CD1c-positive myeloid dendritic cell (primary cell): ENCODE measurements around the gene EYS.

Experiments used
- DNase-seq: peaks from one replicate; pipeline ENCODE4 v3.0.0-alpha.2; 2016; ENCODE audit errors: extremely low spot score

The EYS gene

DNA sequence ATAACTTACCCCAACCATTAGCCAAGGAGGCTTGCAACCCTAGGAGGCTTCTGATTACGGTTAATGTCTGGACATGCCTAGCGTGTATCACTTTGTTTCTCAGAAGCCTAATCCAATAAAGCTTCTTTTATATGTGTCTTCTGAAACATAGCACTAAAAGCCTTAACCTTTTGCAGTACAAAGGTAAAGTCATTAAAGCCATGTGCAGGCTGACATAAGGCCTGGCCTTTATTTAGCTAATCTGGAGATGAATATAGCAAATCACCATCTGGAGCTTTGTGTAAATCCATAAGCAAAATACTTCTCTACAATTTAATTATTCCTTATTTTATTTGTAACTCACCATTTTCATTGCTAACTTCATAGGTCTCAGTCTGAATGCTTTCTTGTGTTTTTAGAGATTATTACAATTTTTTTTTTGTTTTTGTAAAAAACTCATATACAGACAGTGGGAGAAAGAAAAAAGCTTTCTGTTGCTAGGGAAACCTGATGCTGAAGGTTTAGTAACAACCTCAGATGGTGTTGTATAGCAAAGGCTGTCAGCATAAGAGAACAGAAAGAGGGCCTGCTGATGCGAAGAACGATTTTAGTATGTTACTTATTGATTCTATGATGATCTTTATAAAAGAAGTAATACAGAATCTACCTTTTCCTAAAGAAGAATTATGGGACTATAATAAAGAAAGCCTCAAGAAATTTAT is at the start of gene EYS:
EYS (minus strand) TSS at position 101 of the 701 bp plus-strand sequence. CDS start 211,816 bp downstream, outside the sequence.
- DNase-seq, result no peak

DNA sequence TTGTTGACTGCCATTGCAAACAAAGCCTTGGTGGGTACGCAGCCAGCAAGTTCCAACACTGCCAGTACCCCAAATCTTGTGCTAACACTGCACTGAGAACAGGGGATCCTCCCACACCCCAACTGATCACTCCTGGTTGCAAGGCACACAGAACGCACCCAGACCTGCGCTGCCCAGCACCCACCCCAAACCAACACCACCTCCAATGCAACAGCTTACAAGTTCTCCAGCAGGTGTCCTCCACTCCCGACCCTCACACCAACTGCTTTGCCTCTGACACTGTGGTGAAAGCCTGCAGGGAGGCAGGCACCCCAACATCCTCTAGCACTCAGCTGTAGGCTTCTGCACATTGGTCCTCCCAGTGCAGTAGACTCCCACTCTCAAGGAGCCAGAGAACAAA is 39.3 kb upstream of the EYS start:
- DNase-seq, result no peak

DNA sequence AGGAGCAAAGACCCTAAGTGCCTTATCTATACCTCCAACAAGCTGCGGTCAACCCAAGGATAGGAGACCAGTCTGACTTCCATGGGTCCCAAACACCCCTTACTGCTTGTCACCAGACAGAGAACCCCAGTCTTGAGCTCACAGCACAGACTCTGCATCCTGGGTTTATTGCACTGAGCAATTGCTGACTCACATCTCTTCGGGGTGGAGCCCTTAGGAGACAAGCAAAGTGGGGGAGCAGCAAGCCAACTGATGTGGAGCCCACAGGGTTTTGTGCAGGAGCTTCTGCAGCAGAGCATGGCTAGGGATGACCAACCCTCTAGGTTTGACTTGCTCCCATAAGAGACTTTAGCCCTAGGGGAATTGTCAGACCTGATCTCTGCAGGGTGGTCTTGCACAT is 38.6 kb upstream of the EYS start:
- no peak for DNase-seq

DNA sequence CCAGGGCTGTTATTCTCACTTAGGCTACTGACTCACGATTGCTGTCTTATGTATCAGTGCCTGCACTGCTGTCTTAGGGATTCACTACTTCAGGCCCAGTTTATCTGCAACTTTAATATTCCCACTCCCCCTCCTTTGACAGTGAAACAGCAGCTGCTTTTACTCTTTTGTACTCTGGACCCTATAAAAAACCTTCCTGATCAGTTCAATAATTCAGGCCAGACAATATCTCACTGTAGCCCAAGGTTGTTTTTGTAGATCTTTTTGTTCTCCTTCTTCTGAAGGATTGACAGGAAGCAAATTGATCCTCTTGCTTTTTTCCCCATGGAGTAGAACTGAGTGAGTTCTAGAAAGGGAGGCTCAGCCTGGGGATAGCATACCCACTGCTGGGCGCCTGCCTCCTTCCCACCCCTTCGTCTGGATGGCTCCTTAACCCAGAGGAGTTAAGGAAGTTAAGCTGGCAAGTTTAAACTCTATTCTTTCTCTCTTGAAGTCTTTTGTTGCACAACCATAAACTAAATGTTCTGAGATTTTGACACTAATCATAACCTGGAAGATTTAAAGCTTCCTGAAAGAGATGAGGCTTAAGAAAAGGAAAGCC is 22.0 kb upstream of the EYS start:
- DNase-seq, result no peak

DNA sequence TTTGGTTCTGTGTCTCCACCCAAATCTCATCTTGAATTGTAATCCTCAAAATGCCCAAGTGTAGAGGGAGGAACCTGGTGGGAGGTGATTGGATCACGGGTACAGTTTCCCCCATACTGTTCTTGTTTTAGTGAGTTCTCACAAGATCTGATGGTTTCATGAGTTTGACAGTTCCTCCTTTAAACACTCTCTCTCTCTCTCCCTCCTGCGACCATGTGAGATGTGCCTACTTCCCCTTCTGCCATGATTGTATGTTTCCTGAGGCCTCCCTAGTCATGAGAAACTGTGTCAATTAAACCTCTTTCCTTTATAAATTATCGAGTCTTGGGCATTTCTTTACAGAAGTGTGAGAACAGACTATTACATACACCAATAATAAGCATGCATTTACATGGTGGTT is 12.1 kb upstream of the EYS start:
- DNase-seq, result no peak

DNA sequence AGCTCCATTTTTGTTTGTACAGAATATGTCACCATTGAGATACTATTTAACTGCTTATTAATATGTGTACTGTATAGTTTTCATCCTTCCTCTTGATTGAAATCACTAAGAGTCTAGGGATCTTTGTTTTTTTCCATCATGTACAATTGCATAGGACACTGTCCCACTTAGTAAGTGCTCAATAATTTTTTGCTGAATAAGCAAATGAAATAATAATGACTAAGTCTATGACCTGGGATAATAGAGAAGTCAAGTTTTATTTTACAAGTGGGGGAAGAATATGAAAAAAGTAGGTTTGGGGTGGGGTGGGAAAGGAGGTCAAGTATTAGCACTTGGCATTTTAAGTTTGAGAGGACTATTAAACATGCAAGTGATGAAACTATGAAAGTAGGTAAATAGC is 4.5 kb upstream of the EYS start:
- DNase-seq, result no peak

DNA sequence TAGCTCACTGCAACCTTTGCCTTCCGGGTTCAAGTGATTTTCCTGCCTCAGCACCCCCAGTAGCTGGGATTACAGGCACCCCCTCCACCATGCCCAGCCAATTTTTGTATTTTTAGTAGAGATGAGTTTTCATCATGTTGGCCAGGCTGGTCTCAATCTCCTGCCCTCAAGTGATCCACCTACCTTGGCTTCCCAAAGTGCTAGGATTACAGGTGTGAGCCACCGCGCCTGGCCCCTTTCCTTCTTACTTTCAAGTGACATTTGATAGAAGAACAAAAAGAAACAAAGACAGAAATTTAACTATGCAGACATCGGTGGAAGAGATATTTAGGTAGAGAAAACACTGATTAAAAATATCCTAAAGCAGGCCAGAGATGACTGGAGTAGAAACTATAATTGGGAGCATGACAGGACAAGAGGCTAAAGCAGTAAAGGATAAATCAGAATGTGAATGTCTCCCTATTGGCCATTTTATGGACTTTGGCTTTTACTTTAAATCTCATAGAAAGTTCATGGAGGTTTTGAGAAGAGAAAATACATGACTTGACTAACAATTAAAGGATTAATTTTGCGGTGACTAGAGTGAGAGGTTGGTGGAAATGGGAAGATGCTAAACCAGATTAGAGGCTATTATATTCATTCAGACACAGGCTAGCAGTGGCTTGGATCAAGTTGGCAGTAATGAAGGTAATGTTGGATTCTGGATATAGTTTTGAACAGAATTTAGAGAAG is 2.2 kb upstream of the EYS start:
- DNase-seq, result no peak

DNA sequence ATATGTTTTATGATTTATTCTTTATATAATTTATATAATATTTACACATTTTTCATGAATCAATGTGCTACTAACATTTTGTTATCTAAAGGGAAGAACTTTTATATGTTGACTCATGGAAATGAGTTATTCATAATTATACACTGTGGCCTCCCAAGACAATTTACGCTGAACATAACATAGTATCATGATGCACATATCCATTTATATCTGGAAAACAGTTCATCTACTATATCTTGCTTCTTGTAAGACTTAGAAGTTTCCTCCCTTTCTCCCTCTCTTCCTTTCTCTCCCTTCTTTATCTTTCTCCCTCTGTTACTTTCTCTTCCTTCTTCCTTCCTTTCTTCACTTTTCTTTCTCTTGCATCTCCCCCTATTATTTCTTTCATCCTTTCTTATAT is 1.1 kb upstream of the EYS start:
- DNase-seq, result no peak

DNA sequence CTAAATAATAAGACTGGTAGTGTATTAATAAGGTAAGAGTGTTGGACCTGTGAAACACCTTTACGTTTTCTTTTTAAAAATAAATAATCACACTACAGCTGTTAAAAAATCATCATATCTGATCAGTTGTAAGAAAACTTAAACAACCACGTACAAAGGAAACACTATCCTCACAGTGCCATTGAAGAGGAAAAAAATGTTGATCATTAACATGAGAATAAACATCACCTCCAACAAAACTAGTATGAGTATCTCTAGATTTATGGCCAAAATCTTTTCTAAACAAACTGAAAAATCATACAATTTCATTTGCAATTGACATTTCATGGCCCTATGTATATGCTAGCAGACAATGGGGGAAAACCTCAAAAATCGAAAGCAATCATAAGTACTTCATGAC is 590 bp downstream of the EYS start:
- no peak for DNase-seq

DNA sequence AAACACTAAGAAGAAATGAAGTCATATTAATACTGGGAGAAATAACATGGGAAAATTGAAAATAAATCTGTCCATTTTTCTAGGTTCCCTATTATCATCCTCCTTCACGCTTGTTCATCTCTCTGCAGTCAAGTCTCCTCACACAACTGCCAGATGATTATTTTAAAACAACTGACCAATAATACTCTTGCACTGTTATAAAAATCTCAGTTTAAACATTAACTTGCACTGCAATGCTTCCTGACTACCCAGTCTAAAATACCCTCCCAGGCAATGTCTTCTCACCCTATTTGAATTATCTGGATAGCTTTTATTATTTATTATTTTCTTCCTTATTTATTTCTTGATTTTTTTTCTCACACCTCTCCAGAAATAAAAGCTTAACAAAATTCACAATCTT is 5.7 kb downstream of the EYS start:
- DNase-seq, result no peak

DNA sequence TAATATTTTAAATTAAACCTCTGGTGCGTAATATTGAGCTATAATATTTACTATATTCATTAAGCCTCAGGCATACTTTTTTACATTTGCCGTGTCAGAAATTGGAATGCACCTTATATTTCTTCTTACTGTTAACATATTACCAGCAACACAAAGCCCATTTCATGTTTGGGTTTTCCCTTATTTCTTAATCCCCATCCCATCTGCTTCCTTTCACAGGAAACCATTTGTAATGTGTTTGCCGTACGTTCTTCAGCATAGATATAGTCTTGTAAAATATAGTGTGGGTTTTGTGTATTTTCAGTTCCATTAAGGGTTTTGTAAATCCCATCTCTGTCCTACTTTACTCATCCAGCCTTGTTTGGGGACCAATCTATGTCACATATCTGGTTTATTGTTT is 6.5 kb downstream of the EYS start:
- no peak for DNase-seq

DNA sequence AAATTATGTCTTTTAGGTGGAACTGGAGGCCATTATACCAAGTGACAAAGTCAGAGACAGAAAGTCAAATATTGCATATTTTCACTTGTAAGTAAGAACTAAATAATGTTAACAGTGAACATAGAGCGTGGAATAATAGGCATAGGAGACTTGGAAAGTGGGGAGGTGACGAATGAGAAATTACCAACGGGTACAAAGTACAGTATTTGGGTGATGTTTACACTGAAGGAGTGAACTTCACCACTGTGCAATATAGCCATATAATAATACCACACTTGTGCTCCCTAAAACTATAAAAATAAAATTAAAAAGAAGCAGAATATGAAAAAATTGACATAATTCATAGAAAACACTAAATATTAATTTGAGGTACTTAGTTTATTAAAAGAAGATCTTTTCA is 14.9 kb downstream of the EYS start:
- DNase-seq, result no peak

DNA sequence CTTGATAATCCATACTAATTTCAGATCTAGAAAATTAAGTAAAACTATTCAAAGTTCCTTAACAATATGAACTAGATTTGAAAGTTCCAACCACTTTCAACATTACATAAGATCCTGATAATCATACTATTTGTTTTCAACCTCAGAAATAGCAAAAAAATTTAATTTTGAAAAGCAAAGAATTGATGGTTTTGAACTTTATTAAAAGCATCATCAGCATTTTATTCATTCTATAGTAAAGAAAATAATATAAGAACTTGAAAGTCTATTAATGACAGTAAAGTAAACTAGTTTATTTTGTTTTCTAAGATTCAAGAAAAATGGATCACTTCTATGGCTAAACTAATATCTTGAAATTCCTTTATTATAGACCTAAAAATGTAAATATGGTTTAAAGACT is 26.8 kb downstream of the EYS start:
- DNase-seq, result no peak

DNA sequence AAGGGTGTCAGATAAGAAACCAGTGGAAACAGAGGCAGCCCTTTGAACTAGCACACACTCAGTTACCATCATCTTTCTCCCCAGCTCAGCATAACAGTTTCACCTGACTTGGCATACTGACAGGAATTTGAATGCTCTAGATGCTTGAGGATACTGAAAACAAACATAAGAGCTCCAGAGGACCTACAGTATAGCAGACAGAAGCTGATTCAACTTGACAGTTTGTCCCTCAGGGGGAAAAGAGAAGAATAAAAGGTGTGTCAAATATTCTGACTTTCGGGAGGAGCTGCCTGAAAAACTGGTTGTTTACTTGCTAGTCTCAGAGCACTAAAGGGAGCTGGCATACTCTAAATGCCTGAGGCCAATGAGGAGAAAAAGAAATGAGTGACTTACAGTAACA is 35.1 kb downstream of the EYS start:
- no peak for DNase-seq

DNA sequence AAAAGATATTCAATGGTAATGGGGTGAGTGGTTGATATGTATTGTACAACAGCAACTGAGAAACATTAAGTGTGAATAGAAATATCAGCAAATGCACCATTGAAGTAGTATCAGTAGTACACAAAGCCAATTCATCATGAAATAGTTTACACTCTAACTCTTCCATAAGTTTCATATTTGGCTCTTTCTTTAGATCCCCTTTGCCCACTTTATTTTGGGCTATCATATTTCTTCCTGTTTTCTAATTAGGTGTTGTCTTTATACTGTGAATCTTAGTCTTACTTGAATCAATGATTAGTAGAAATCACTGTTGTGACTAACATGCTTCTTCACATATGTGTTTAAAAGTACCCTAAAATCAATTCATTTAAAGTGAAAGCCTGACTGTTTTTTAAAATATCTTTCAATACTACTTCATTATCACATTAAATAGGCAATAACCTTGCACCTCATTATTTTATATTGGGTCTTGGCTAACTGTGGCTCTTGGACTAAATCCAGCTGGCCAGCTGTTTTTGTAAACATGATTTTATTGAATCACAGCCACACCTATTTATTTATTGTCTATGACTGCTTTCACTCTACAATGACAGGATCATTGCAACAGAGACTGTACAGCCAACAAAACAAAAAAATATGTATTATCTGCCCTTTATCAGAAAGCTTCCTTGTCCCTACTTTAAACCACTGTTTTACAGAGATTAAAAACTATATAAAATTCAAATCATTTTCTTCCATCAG is 38.9 kb downstream of the EYS start:
- DNase-seq, result no peak

DNA sequence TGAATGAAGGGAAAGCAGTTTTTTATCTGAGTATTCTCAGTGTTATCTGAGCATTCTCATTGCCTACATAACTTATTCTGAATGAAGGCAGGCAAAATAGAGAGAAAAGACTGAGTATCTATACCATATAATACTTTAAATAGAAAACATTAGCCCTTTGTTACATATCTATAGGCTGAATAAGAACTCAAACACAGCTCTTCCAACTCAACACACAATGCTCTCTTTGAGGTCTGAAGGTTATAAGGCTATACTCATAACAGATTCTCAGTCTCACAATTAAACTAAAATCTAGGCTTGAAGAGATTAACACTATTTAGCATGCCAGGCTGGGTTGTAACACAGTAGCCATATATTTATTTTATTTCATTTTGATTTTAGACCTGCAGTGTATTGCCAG is 56.9 kb downstream of the EYS start:
- DNase-seq, result no peak

DNA sequence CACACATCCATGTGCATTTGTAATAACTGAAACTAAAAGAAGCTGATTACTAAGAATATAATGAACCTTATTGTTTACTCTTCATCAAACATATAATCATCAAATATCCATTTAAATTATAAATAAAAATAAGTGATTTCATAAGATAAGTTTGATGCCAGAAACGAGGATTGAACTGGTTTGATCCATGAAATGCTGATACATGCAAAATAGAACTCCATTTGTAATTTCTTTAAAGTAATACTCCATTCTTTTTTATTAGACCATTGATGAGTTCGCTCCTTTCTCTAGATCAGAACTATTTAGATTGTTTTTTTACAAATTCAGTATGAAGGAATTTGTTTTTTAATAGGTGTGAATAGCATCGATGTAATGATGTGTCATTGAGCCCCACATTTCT is 57.6 kb downstream of the EYS start:
- no peak for DNase-seq

DNA sequence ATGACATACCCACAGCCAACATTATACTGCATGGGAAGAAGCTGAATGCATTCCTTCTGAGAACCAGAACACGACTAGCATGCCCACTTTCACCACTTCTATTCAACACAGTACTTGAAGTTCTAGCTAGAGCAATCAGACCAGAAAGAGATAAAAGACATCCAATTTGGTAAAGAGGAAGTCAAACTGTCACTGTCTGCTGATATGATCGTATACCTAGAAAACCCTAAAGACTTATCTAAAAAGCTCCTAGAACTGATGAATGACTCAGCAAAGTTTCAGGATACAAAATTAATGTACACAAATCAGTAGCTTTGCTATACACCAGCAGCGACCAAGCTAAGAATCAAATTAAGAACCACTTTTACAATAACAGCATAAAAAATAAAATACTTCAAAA is 60.5 kb downstream of the EYS start:
- no peak for DNase-seq

DNA sequence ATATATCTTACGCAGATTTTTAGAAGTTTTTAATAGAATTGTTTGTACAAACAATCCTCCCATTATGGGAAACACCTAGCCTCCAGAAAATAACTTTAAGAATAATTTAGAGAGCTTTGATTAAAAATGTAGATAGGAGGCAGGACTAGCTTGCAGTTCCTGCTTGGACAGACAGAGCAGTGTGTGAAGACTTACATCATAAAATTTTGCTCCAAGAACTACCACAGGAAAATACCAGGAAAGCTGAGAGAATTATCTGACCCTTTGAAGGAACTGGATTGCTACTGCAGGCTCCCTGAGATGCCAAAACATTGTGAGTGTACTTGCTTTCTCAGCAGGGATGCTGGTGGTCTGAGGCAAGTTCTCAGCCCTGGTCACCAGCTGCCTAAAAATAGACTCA is 64.2 kb downstream of the EYS start:
- no peak for DNase-seq

DNA sequence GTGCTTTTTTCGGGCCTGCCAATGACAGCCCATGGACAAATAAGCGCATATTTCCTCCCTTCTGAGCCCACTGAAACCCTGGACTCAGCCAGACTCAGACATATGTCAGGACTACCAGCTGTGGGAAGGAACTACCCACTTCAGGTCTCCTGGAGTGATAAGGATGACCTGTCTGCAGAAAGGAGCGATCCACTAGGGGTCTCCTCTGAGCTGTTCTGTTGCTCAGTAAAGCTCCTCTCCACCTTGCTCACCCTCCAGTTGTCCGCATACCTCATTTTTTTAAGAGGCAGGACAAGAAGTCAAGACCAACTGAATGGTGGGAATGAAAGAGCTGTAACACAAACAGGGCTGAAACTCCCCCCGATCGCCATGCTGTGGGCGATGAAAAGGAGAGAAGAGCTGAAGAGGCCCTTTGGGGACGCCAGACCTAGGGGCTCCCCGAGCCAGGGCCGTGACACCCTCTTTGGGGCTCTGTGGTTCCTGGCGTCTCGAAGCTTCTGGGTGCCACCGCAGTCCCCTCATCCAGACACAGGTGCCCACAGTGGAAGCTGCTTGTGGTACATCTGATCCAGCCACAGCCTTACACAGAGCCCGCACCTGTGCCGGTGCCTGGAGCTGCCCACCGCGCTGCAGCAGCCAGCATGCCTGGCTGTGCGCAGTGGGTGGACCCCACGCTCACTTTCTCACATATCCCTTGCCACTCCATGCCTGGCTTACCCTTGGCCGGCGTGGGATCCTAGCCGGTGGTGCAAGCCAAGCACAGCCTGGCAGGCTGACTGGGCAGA is 68.8 kb downstream of the EYS start:
- no peak for DNase-seq

DNA sequence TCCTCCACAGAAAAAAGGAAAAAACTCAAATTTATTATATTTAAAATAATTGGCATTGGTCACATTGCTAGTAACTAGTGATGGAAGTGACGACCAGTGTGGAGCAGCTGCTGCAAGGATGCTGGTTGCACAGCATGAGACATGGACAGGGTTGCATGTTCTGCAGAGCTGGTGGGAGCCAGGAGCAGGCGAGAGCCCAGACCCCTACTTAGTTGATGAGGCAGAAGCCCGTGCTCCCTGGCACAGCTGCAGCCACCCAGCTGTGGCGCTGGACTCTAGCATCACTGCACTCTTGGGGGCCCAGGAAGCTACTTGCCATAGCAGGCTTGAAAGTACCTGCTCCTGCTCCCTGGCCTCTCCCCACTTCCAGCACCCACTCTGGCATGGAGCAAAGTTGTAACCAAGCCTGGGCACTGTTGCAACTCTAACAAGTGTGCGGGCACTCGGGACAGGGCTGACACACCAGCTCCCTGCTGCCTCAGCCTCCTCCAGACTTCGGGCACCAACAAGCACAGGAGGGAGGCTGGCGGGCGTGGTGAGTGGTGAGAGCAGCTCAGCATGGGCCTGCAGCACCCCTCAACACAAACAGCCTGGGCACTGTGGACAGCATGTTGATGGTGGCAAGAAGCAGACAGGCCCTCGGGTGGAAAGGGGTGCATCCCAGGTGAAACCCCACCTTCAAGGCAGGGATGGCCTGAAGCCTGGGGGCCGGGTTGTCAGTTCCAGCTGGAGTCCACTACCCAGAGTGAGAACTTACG is 69.6 kb downstream of the EYS start:
- no peak for DNase-seq
